ENCODE results near the gene ZNF800.

GRCh38 chr7:127353897-127354296, 38.6 kb downstream of the ZNF800 start:
- TF ChIP-seq, protein P1, sequence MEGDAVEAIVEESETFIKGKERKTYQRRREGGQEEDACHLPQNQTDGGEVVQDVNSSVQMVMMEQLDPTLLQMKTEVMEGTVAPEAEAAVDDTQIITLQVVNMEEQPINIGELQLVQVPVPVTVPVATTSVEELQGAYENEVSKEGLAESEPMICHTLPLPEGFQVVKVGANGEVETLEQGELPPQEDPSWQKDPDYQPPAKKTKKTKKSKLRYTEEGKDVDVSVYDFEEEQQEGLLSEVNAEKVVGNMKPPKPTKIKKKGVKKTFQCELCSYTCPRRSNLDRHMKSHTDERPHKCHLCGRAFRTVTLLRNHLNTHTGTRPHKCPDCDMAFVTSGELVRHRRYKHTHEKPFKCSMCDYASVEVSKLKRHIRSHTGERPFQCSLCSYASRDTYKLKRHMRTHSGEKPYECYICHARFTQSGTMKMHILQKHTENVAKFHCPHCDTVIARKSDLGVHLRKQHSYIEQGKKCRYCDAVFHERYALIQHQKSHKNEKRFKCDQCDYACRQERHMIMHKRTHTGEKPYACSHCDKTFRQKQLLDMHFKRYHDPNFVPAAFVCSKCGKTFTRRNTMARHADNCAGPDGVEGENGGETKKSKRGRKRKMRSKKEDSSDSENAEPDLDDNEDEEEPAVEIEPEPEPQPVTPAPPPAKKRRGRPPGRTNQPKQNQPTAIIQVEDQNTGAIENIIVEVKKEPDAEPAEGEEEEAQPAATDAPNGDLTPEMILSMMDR (IDR thresholded peaks at IDR 0.05): no peak
- no peak for TF ChIP-seq POLR2A (IDR thresholded peaks at IDR 0.05)

Data from transverse colon (tissue), 3 donors.